Activated CD8-positive, alpha-beta memory T cell treated with anti-CD3 and anti-CD28 coated beads for 36 hours (primary cell): ENCODE data around the gene DGAT2. TPM values are rescaled to one million over a fixed set of nuclear protein-coding genes. Genes with fewer than 3 reads are reported as not detected.

Experiments
- CTCF ChIA-PET: fragments of 350-600 bp; sonication (Branson Sonifier 250); formaldehyde crosslinking; loops from one replicate; lab custom pipeline; 2021; ENCODE audit warnings: antibody characterized with exemption; lab: Charles Lee
- POLR2A ChIA-PET: fragments of 350-600 bp; sonication (Branson Sonifier 250); formaldehyde crosslinking; loops from one replicate; lab custom pipeline; 2021; ENCODE audit warnings: antibody characterized with exemption; lab: Charles Lee
- total RNA-seq, 2 experiments: library from RNA; stranded (reverse); gene quantifications; one replicate each; pipeline ENCODE4 v1.2.3, GENCODE V29; 2021

Gene DGAT2
- total RNA-seq, 2 experiments from 2014 or later, result 4.3 to 4.9 TPM

DNA sequence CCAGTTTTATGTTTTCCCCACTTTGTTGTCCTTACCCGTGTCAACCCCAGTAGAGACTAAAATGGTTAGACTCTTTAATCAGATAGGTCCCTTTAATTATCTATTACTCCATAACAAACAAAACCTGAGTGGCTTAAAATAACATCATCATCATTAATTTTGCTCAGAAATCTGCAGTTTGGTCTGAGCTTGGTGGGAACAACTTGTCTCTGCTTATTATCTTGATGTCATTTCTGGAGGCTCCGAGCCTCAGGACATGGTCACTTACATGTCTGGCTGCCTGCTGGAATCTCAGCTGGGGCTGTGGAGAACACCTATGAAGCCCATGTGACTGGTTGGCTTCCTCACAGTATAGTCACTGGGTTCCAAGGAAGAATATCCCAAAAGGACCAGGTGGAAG lies 73.2 kb downstream of the DGAT2 start:
- POLR2A ChIA-PET, result no interaction called here

DNA sequence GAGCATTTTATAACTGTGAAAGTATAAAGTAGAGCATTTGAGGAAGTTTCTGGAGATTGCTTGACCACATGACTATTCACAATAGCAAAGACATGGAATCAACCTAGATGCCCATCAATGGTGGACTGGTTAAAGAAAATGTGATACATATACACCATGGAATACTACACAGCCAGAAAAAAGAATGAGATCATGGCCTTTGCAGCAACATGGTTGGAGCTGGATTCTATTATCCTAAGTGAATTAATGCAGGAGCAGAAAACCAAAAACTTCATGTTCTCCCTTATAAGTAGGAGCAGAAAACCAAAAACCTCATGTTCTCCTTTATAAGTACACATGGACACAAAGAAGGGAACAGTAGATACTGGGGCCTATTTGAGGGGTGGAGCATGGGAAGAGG lies 76.7 kb downstream of the DGAT2 start:
- ChIA-PET POLR2A (no interaction called here), CTCF (no interaction called here)

More for the DNA sequence above, 73.2 kb downstream of the DGAT2 start:
- CTCF ChIA-PET, result interaction anchor here (0.7 kb wide), 1 partner anchor 896 kb away, joined by 3 read pairs; no protein-coding TSS in a partner anchor

DNA sequence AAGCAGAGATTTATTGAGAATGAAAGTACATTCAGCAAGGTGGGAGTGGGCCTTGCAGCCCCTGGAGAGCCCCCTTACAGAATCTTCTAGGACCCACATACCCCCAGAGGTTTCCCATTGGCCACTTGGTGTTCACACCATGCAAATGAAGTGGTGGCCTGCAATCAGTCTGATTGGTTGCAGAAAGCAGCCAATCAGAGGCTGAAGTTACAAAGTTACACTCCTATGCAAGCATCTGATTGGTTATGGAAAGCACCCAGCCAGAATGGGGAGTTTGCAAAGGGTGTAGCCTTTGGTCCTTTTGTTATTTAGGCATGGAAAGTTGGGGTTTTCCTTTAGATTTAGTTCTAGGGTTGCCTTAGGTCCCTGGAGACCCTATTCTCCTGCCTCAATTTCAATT lies 81.3 kb downstream of the DGAT2 start:
- CTCF ChIA-PET, result no interaction called here
- POLR2A ChIA-PET, result no interaction called here

DNA sequence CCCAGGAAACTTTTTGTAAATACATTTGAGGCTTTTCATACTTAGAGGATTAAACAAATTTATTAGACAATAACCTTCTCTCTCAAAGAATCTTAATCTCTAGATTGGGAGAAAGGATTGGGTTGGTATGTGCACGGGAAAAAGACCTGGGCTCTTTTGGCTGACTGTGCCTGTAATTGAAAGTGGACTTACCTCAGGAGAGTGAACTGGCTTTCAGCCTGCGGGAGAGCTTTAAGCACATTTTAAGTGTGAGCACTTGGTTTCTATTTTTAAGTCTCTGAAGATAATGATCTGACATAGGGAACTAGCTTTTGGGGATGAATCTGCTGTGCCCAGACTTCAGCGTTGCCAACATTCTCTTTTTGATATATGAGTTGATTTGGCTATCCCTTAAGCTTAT lies 82.2 kb downstream of the DGAT2 start:
- CTCF ChIA-PET, result interaction anchor here (0.8 kb wide), 1 partner anchor 145 kb away, joined by 3 read pairs; no protein-coding TSS in a partner anchor
- POLR2A ChIA-PET, result no interaction called here

Other genes with a start within 250 kb of the DGAT2 start
- gene GDPD5, start 242.8 kb upstream of the DGAT2 start, total RNA-seq, result 1 to 10 TPM; 7.2 to 7.3 TPM
- 10 to 100 TPM; 19.3 to 20.6 TPM for gene SERPINH1, start 206.5 kb upstream of the DGAT2 start, total RNA-seq
- under 1 TPM; 0.11 to 0.13 TPM for gene MAP6, start 99.7 kb upstream of the DGAT2 start, total RNA-seq
- gene MOGAT2, start 50.9 kb upstream of the DGAT2 start, total RNA-seq, result not detected
- gene UVRAG, start 46.4 kb downstream of the DGAT2 start, total RNA-seq, result 10 to 100 TPM; 15.7 to 16.4 TPM